Loucy (cell line): ENCODE measurements around the gene CIB4.

Experiments used
- H2AFZ ChIP-seq: fragments of 200-600 bp; sonication (generic); 2 replicates; pipeline ENCODE4 v1.6.0; 2016; ENCODE audit warnings: antibody characterized with exemption, mild to moderate bottlenecking, low read length, moderate library complexity
- H3F3A ChIP-seq: fragments of 200-600 bp; 2 replicates; pipeline ENCODE4 v1.6.0; 2016; ENCODE audit warnings: antibody characterized with exemption, low read depth, mild to moderate bottlenecking
- H3K27me3 ChIP-seq: fragments of 200-600 bp; sonication (generic); 2 replicates; pipeline ENCODE4 v1.6.1; 2014; ENCODE audit warnings: low read length, mild to moderate bottlenecking; ENCODE audit not compliant: insufficient read depth, poor library complexity, severe bottlenecking
- H3K36me3 ChIP-seq: fragments of 200-600 bp; sonication (generic); 2 replicates; pipeline ENCODE4 v1.6.1; 2016; ENCODE audit warnings: low read length; ENCODE audit not compliant: insufficient read depth
- H3K4me1 ChIP-seq: fragments of 200-600 bp; sonication (generic); 2 replicates; pipeline ENCODE4 v1.5.1; 2014; ENCODE audit warnings: low read length, mild to moderate bottlenecking; ENCODE audit not compliant: insufficient read depth, poor library complexity, severe bottlenecking
- H3K4me2 ChIP-seq: fragments of 200-600 bp; sonication (generic); 2 replicates; pipeline ENCODE4 v1.6.0; 2014; ENCODE audit warnings: antibody characterized with exemption, low read length, low read depth, mild to moderate bottlenecking; ENCODE audit not compliant: poor library complexity, severe bottlenecking
- H3K4me3 ChIP-seq: fragments of 200-600 bp; sonication (generic); 2 replicates; pipeline ENCODE4 v1.5.1; 2014; ENCODE audit warnings: low read length, mild to moderate bottlenecking, mixed read lengths; ENCODE audit not compliant: poor library complexity, severe bottlenecking
- H3K79me2 ChIP-seq: fragments of 200-600 bp; sonication (generic); 2 replicates; pipeline ENCODE4 v1.6.1; 2014; ENCODE audit warnings: low read length; ENCODE audit not compliant: insufficient read depth
- H3K9ac ChIP-seq: fragments of 200-600 bp; sonication (generic); 2 replicates; pipeline ENCODE4 v1.6.0; 2014; ENCODE audit warnings: mild to moderate bottlenecking, low read depth, low read length, moderate library complexity; ENCODE audit not compliant: poor library complexity, severe bottlenecking
- H3K9me2 ChIP-seq: fragments of 200-600 bp; sonication (generic); replicated peaks from 2 replicates; pipeline ENCODE4 v1.6.1; 2016; ENCODE audit warnings: low read depth, low read length, mixed read lengths
- H3K9me3 ChIP-seq: fragments of 200-600 bp; sonication (generic); 2 replicates; pipeline ENCODE4 v1.6.1; 2014; ENCODE audit warnings: mild to moderate bottlenecking, antibody characterized with exemption, low read length, low read depth; ENCODE audit not compliant: insufficient read depth
- H4K20me1 ChIP-seq: fragments of 200-600 bp; sonication (generic); 2 replicates; pipeline ENCODE4 v1.6.0; 2014; ENCODE audit warnings: antibody characterized with exemption, low read length, mild to moderate bottlenecking; ENCODE audit not compliant: insufficient read depth, poor library complexity, severe bottlenecking
- CTCF ChIP-seq: fragments of 200-600 bp; sonication (generic); conservative IDR thresholded peaks from 2 replicates; pipeline ENCODE4 v1.5.1; 2014; ENCODE audit warnings: mild to moderate bottlenecking, antibody characterized with exemption, low read length
- EZH2phosphoT487 ChIP-seq: fragments of 200-600 bp; IDR thresholded peaks from 2 replicates; pipeline ENCODE4 v1.6.1; 2018; ENCODE audit warnings: antibody characterized with exemption, mild to moderate bottlenecking, moderate library complexity, borderline replicate concordance

The CIB4 gene

GRCh38 chr2:26552641-26553374, 88.4 kb downstream of the CIB4 start:
- TF ChIP-seq CTCF = no peak
- TF ChIP-seq EZH2phosphoT487 = no peak
- H3F3A ChIP-seq = no peaks in the 10 kb centered on the region
- no peak overlapping the region for H3K4me3 ChIP-seq
- H3K36me3 ChIP-seq = no peaks in the 10 kb centered on the region
- no peaks in the 10 kb centered on the region for H4K20me1 ChIP-seq
- H3K79me2 ChIP-seq = no peaks in the 10 kb centered on the region
- H3K4me1 ChIP-seq = no peaks in the 10 kb centered on the region
- no peaks in the 10 kb centered on the region for H3K27me3 ChIP-seq
- no peaks in the 10 kb centered on the region for H3K9me3 ChIP-seq
- H2AFZ ChIP-seq = peak overlapping the region; percentile 67
- no peaks in the 10 kb centered on the region for H3K9me2 ChIP-seq
- no peak overlapping the region for H3K4me2 ChIP-seq
- H3K9ac ChIP-seq = no peak overlapping the region

GRCh38 chr2:26550276-26551015, 90.7 kb downstream of the CIB4 start:
- H3K79me2 ChIP-seq = no peaks in the 10 kb centered on the region
- H3K27me3 ChIP-seq = no peaks in the 10 kb centered on the region

More at GRCh38 chr2:26550276-26551015, 90.7 kb downstream of the CIB4 start:
- Histone ChIP-seq H3K9me3 (no peaks in the 10 kb centered on the region), H3K4me3 (no peak overlapping the region), H2AFZ (no peak overlapping the region), H4K20me1 (no peaks in the 10 kb centered on the region), H3K9ac (no peak overlapping the region), H3F3A (no peaks in the 10 kb centered on the region), H3K9me2 (no peaks in the 10 kb centered on the region), H3K4me2 (no peak overlapping the region), H3K4me1 (no peaks in the 10 kb centered on the region), H3K36me3 (no peaks in the 10 kb centered on the region)
- TF ChIP-seq CTCF (no peak), EZH2phosphoT487 (no peak)
